Endothelial cell (in vitro differentiated cells): ENCODE results near the gene PPP1R7. TPM values are rescaled to one million over a fixed set of nuclear protein-coding genes. Genes with fewer than 3 reads are reported as not detected.

Experiments
- DNase-seq: peaks from one replicate; pipeline ENCODE4 v3.0.0; 2021; ENCODE audit warnings: low spot score
- H3K27ac Mint-ChIP-seq: one replicate; pipeline ENCODE4 v1.8.0; 2021; ENCODE audit warnings: mixed read lengths, inconsistent platforms; ENCODE audit not compliant: unreplicated experiment
- H3K27me3 Mint-ChIP-seq: one replicate; pipeline ENCODE4 v1.8.0; 2021; ENCODE audit warnings: mild to moderate bottlenecking, moderate library complexity, mixed read lengths, inconsistent platforms; ENCODE audit not compliant: unreplicated experiment
- H3K36me3 Mint-ChIP-seq: one replicate; pipeline ENCODE4 v1.8.0; 2021; ENCODE audit warnings: mild to moderate bottlenecking, low read depth, mixed read lengths, inconsistent platforms; ENCODE audit not compliant: unreplicated experiment
- H3K4me1 Mint-ChIP-seq: one replicate; pipeline ENCODE4 v1.8.0; 2021; ENCODE audit warnings: mild to moderate bottlenecking, mixed read lengths, inconsistent platforms; ENCODE audit not compliant: unreplicated experiment
- H3K4me3 Mint-ChIP-seq: one replicate; pipeline ENCODE4 v1.8.0; 2021; ENCODE audit warnings: mild to moderate bottlenecking, mixed read lengths, inconsistent platforms; ENCODE audit not compliant: unreplicated experiment
- H3K9me3 Mint-ChIP-seq: one replicate; pipeline ENCODE4 v1.8.0; 2021; ENCODE audit warnings: mixed read lengths, inconsistent platforms; ENCODE audit not compliant: unreplicated experiment
- total RNA-seq: library from RNA; stranded (reverse); fragmentation: NEBNext Ultra II Directional; extraction: Animal tissue kit (Norgen Biotek cat#: 25700); gene quantifications from one replicate; pipeline ENCODE4 v1.2.1, GENCODE V29; 2021; ENCODE audit not compliant: unreplicated experiment
- TF ChIP-seq, protein P1 (sequence below): fragments of 200-600 bp; sonication (generic); IDR thresholded peaks from one replicate; pipeline ENCODE4 v1.5.0; 2021; ENCODE audit warnings: antibody characterized with exemption; ENCODE audit not compliant: unreplicated experiment

Gene PPP1R7
- total RNA-seq, 1 donor from 2014 or later, result 61.6 TPM

DNA sequence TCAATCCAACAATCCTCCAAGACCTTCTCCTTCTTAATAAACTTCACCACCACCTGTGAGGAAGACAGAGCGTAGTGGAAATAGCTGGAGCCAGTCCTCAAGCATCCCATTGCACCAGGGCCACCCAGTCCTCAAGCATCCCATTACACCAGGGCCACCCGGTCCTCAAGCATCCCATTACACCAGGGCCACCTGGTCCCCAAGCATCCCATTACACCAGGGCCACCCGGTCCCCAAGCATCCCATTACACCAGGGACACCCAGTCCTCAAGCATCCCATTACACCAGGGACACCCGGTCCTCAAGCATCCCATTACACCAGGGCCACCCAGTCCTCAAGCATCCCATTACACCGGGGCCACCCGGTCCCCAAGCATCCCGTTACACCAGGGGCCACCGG lies 34.9 kb upstream of the PPP1R7 start:
- no peak for DNase-seq
- TF ChIP-seq, protein P1, sequence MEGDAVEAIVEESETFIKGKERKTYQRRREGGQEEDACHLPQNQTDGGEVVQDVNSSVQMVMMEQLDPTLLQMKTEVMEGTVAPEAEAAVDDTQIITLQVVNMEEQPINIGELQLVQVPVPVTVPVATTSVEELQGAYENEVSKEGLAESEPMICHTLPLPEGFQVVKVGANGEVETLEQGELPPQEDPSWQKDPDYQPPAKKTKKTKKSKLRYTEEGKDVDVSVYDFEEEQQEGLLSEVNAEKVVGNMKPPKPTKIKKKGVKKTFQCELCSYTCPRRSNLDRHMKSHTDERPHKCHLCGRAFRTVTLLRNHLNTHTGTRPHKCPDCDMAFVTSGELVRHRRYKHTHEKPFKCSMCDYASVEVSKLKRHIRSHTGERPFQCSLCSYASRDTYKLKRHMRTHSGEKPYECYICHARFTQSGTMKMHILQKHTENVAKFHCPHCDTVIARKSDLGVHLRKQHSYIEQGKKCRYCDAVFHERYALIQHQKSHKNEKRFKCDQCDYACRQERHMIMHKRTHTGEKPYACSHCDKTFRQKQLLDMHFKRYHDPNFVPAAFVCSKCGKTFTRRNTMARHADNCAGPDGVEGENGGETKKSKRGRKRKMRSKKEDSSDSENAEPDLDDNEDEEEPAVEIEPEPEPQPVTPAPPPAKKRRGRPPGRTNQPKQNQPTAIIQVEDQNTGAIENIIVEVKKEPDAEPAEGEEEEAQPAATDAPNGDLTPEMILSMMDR, result no peak
- no peak overlapping the region for H3K27ac Mint-ChIP-seq
- H3K4me1 Mint-ChIP-seq, result peaks cover 13% of the 10 kb centered on the region
- H3K9me3 Mint-ChIP-seq, result no peaks in the 10 kb centered on the region
- H3K27me3 Mint-ChIP-seq, result peaks cover 9% of the 10 kb centered on the region
- H3K4me3 Mint-ChIP-seq, result no peak overlapping the region
- H3K36me3 Mint-ChIP-seq, result peaks cover 27% of the 10 kb centered on the region

DNA sequence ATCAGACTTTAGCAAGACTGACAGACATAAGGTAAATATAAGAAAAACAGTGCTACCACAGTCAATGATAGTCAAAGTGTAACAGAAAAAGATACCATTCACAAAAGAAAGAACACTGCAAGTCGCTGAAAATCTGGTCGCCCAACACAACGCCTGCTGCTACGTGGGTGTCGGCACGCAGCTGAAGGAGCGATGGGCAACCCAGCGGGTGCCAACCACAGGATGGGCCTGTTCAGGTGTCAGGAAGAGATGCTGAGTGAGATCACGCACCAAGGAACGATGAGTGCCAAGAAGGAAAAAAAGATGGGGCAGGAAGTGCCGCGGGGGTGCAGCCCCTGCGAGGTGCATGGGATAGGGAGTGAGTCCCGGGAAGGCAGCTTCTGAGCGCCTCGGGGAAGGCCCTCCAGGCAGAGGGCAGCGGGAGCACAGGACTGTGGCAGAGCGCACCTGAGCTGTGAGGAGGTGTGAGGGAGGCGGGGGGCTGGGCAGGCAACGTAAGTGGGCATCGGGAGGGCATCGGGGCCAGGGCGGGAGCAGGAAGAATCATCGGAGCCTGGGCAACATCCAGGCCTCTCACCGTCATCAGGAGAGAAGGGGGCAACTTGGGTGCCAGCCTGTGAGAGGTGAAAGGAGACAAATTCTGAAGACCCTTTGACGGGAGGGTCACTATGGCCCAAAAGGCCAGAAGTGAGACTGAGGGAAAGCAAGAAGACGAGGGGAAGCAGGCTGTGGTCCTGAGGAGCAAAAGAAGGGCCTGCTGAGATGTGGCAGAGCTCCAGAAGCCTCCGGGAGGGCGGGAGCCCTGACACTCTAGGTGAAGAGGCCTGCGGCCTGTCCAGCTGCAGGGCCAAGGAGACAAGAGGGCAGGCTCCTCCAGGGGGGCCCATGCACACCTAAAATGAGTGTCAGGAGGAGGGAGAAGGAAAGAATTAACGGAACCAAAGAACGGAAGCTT lies 33.4 kb upstream of the PPP1R7 start:
- peaks cover 5% of the 10 kb centered on the region for H3K27me3 Mint-ChIP-seq
- H3K9me3 Mint-ChIP-seq, result no peaks in the 10 kb centered on the region
- no peak for DNase-seq
- peaks cover 22% of the 10 kb centered on the region for H3K36me3 Mint-ChIP-seq
- TF ChIP-seq, protein P1, result no peak
- peaks cover 6% of the 10 kb centered on the region for H3K4me1 Mint-ChIP-seq
- no peak overlapping the region for H3K4me3 Mint-ChIP-seq
- H3K27ac Mint-ChIP-seq, result no peak overlapping the region

DNA sequence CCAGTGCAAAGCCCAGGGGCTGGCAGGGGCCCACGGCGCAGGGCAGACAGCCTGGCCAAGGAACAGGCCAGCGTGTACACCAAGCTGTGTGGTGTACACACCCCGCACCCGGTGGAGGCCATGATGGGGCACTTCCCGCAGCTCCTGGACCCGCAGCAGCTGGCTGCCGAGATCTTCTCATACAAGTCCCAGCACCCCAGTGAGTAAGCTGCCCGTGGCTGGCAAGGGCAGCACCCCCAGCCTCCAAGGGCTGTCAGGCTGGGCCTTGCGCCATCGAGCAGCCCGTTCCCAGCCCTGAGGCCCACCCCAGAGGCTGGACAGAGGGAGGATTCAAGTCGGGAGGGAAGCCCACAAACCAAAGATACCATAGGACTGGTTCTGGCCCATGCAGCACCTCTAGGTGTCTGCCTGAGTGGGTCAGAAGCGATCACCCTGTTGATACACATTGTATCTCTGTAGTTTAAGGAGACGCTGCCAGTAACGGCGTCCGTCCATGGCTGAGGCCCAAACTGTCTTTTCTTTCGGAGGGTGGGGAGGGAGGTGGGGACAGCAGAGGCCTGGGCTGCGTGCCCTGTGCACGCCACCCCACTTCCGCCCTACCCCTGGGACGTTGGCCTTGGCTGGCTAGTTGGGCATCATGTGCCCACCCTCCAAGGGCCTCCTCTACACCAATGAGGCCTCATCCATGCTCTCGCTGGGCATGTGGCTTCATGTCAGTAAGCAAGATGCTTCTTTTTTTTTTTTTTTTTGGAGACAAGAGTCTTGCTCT lies 31.3 kb upstream of the PPP1R7 start:
- Mint-ChIP-seq H3K4me3 (no peak overlapping the region), H3K9me3 (no peaks in the 10 kb centered on the region), H3K27me3 (peaks cover 5% of the 10 kb centered on the region), H3K4me1 (no peaks in the 10 kb centered on the region), H3K36me3 (peaks cover 20% of the 10 kb centered on the region), H3K27ac (no peak overlapping the region)
- DNase-seq, result no peak
- TF ChIP-seq, protein P1, result no peak

DNA sequence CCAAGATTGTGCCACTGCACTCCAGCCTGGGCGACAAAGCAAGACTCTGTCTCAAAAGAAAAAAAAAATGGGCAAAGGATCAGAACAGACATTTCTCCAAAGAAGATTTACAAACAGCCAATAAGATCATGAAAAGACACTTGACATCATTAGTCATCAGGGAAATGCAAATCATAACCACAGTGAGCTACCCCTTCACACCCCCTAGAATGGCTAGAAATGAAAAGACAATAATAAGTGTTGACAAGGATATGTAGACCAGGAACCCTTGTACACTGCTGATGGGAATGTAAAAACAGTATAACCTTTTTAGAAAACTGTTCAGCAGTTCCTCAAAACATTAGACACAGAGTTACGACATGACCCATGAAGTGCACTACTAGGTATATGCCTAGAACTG lies 29.8 kb upstream of the PPP1R7 start:
- no peak for DNase-seq
- Mint-ChIP-seq H3K27ac (no peak overlapping the region), H3K4me3 (no peak overlapping the region), H3K27me3 (peaks cover 5% of the 10 kb centered on the region), H3K36me3 (peaks cover 20% of the 10 kb centered on the region), H3K9me3 (no peaks in the 10 kb centered on the region), H3K4me1 (no peaks in the 10 kb centered on the region)
- TF ChIP-seq, protein P1, result no peak

DNA sequence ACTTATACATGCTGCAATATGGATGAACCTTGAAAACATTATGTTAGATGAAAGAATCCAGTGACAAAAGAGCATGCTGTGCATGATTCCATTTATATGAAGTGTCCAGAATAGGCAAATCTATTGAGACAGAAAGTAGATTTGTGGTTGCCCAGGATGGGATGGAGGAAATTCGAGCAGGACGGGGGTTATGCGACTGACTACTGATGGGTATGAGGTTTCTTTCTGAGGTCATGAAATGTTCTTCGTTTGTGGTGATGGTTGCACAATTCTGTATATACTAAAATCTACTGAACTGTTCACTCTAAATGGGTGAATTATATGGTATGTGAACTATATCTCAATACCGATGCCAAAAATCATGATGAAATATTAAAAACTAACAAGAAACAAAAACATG lies 29.3 kb upstream of the PPP1R7 start:
- DNase-seq, result no peak
- Mint-ChIP-seq H3K4me3 (no peak overlapping the region), H3K36me3 (peaks cover 17% of the 10 kb centered on the region), H3K9me3 (no peaks in the 10 kb centered on the region), H3K27ac (no peak overlapping the region), H3K27me3 (peaks cover 3% of the 10 kb centered on the region), H3K4me1 (no peaks in the 10 kb centered on the region)
- TF ChIP-seq, protein P1, result no peak
